Left renal pelvis (tissue), 4 donors: ENCODE data around the gene ADAMTS17. TPM values are rescaled to one million over a fixed set of nuclear protein-coding genes. Genes with fewer than 3 reads are reported as not detected.
A peak's percentile ranks its signal among the peaks of the same experiment; 100 is the strongest.

Source experiments
- DNase-seq, 4 donors: peaks; one replicate each; pipeline ENCODE4 v3.0.0-alpha.2; 2013; ENCODE audit warnings: low read depth in 4 of 4, low spot score in 3 of 4
- polyA plus RNA-seq, 4 donors: library from polyadenylated mRNA; unstranded; fragments of 120-200 nt; gene quantifications; one replicate each; pipeline ENCODE4 v1.2.1, GENCODE V29; 2013; ENCODE audit not compliant: insufficient read length in 4 of 4

The ADAMTS17 gene
- polyA plus RNA-seq, 4 donors: 1.5 to 6.3 (median 2.0) TPM

- DNase-seq: no peak
These were observed 87.1 kb downstream of the ADAMTS17 start for GRCh38 chr15:100254691-100255090.

GRCh38 chr15:100254285-100254684 lies 87.5 kb downstream of the ADAMTS17 start:
- DNase-seq: no peak

GRCh38 chr15:100253640-100254039 lies 88.1 kb downstream of the ADAMTS17 start:
- no peak for DNase-seq

GRCh38 chr15:100252779-100253417 lies 88.9 kb downstream of the ADAMTS17 start:
- no peak for DNase-seq

GRCh38 chr15:100252359-100252758 lies 89.4 kb downstream of the ADAMTS17 start:
- DNase-seq: no peak

GRCh38 chr15:100250176-100250800 lies 91.5 kb downstream of the ADAMTS17 start:
- no peak for DNase-seq

GRCh38 chr15:100249096-100249815 lies 92.5 kb downstream of the ADAMTS17 start:
- no peak for DNase-seq

GRCh38 chr15:100248236-100248635 lies 93.5 kb downstream of the ADAMTS17 start:
- DNase-seq: no peak

GRCh38 chr15:100247228-100248225 lies 94.2 kb downstream of the ADAMTS17 start:
- no peak for DNase-seq

GRCh38 chr15:100245855-100246254 lies 95.9 kb downstream of the ADAMTS17 start:
- DNase-seq: no peak

GRCh38 chr15:100245487-100245820 lies 96.3 kb downstream of the ADAMTS17 start:
- no peak for DNase-seq

- DNase-seq: peak in 2 of 4 donors; percentile 24 to 48
These were observed 96.8 kb downstream of the ADAMTS17 start for GRCh38 chr15:100244796-100245486.

GRCh38 chr15:100242989-100243388 lies 98.8 kb downstream of the ADAMTS17 start:
- no peak for DNase-seq

- no peak for DNase-seq
These were observed 99.9 kb downstream of the ADAMTS17 start for GRCh38 chr15:100241572-100242482.

GRCh38 chr15:100236981-100237720 lies 104.6 kb downstream of the ADAMTS17 start:
- no peak for DNase-seq

GRCh38 chr15:100235030-100235617 lies 106.7 kb downstream of the ADAMTS17 start:
- no peak for DNase-seq

- no peak for DNase-seq
These were observed 107.4 kb downstream of the ADAMTS17 start for GRCh38 chr15:100234158-100235029.
